Measurements from ENCODE around the gene PPL. TPM values are rescaled to one million over a fixed set of nuclear protein-coding genes. Genes with fewer than 3 reads are reported as not detected.
A peak's percentile ranks its signal among the peaks of the same experiment; 100 is the strongest.

PPL gene
- total and polyA plus RNA-seq, 8 donors = 5.8 to 98.8 (median 22.8) TPM

GRCh38 chr16:4873091-4873490 is 63.9 kb downstream of the PPL start:
- TF ChIP-seq POLR2AphosphoS5 (IDR thresholded peaks at IDR 0.05) (no peak), EP300 (IDR thresholded peaks at IDR 0.05) (no peak)
- H3K27ac ChIP-seq = no peak overlapping the region
- no peaks in the 10 kb centered on the region for H3K27me3 ChIP-seq
- no peak for DNase-seq
- H3K4me1 ChIP-seq = peaks cover 9 to 29% (median 27%) of the 10 kb centered on the region in 4 donors
- intact Hi-C loops (cut with DNase I; ENCODE audit: low total_unique reads) = no loop called here
- 75 to 90% (median 84%) methylated on average over 3 of the region's 3 CpGs for WGBS, 5 donors
- no peaks in the 10 kb centered on the region for H3K9me3 ChIP-seq
- peaks cover 76 to 99% (median 97%) of the 10 kb centered on the region in 4 donors for H3K36me3 ChIP-seq
- H3K4me3 ChIP-seq = no peak overlapping the region

- intact Hi-C loops (cut with DNase I; ENCODE audit: low total_unique reads) = no loop called here
- H3K27ac ChIP-seq = no peak overlapping the region
- DNase-seq = no peak
- WGBS, 5 donors = 74 to 92% (median 86%) methylated on average over 4 of the region's 4 CpGs
- no peaks in the 10 kb centered on the region for H3K27me3 ChIP-seq
- peaks cover 13 to 37% (median 30%) of the 10 kb centered on the region in 4 donors for H3K4me1 ChIP-seq
- H3K4me3 ChIP-seq = no peak overlapping the region
- peaks cover 58 to 93% (median 81%) of the 10 kb centered on the region in 4 donors for H3K36me3 ChIP-seq
- no peaks in the 10 kb centered on the region for H3K9me3 ChIP-seq
- no peak for TF ChIP-seq EP300 (IDR thresholded peaks at IDR 0.05)
- no peak for TF ChIP-seq POLR2AphosphoS5 (IDR thresholded peaks at IDR 0.05)
- TF ChIP-seq POLR2A (IDR thresholded peaks at IDR 0.05) = no peak
- no peak for TF ChIP-seq CTCF (IDR thresholded peaks at IDR 0.05)
Measured at GRCh38 chr16:4871071-4871470, 65.9 kb downstream of the PPL start.

GRCh38 chr16:4870138-4870671 is 66.7 kb downstream of the PPL start:
- Histone ChIP-seq H3K27ac (peak overlapping the region in 1 of 5 donors; percentile 3), H3K4me1 (peaks cover 13 to 37% (median 30%) of the 10 kb centered on the region in 4 donors), H3K9me3 (no peaks in the 10 kb centered on the region), H3K27me3 (no peaks in the 10 kb centered on the region), H3K36me3 (peaks cover 53 to 85% (median 74%) of the 10 kb centered on the region in 4 donors), H3K4me3 (no peak overlapping the region)
- WGBS, 5 donors = 72 to 84% (median 76%) methylated on average over 16 to 21 of the region's 21 CpGs
- intact Hi-C loops (cut with DNase I; ENCODE audit: low total_unique reads) = no loop called here
- no peak for TF ChIP-seq CTCF (IDR thresholded peaks at IDR 0.05)
- no peak for TF ChIP-seq POLR2AphosphoS5 (IDR thresholded peaks at IDR 0.05)
- TF ChIP-seq POLR2A (IDR thresholded peaks at IDR 0.05) = no peak
- TF ChIP-seq EP300 (IDR thresholded peaks at IDR 0.05) = no peak
- DNase-seq = peak in 1 of 2 donors; percentile 73

- Histone ChIP-seq H3K27ac (peak overlapping the region in 2 of 5 donors; percentile 7 to 34), H3K27me3 (no peaks in the 10 kb centered on the region), H3K9me3 (no peaks in the 10 kb centered on the region), H3K4me3 (no peak overlapping the region), H3K4me1 (peaks cover 13 to 39% (median 30%) of the 10 kb centered on the region in 4 donors), H3K36me3 (peaks cover 44 to 77% (median 71%) of the 10 kb centered on the region in 4 donors)
- intact Hi-C loops (cut with DNase I; ENCODE audit: low total_unique reads) = no loop called here
- 42 to 69% (median 58%) methylated on average over 13 of the region's 13 CpGs for WGBS, 5 donors
- TF ChIP-seq EP300 (IDR thresholded peaks at IDR 0.05) (no peak), POLR2AphosphoS5 (IDR thresholded peaks at IDR 0.05) (peak in 1 of 3 donors; percentile 18)
- peak; percentile 59 to 72 for DNase-seq
Measured at GRCh38 chr16:4869147-4869805, 67.7 kb downstream of the PPL start.

- peaks cover 36 to 77% (median 68%) of the 10 kb centered on the region in 4 donors for H3K36me3 ChIP-seq
- intact Hi-C loops (cut with DNase I; ENCODE audit: low total_unique reads) = no loop called here
- H3K9me3 ChIP-seq = no peaks in the 10 kb centered on the region
- TF ChIP-seq POLR2AphosphoS5 (IDR thresholded peaks at IDR 0.05) (no peak), POLR2A (IDR thresholded peaks at IDR 0.05) (no peak), EP300 (IDR thresholded peaks at IDR 0.05) (no peak)
- WGBS, 5 donors = 75 to 93% (median 90%) methylated on average over 7 of the region's 7 CpGs
- no peak overlapping the region for H3K4me3 ChIP-seq
- no peaks in the 10 kb centered on the region for H3K27me3 ChIP-seq
- H3K4me1 ChIP-seq = peaks cover 13 to 44% (median 31%) of the 10 kb centered on the region in 4 donors
- no peak overlapping the region for H3K27ac ChIP-seq
- DNase-seq = no peak
Measured at GRCh38 chr16:4868535-4868934, 68.4 kb downstream of the PPL start.
